Frontal cortex (tissue), 4 donors: Measurements from ENCODE around the gene CPED1. TPM values are rescaled to one million over a fixed set of nuclear protein-coding genes. Genes with fewer than 3 reads are reported as not detected.
"Not testable (repeated sequence)": the region's sequence is repeated elsewhere in the genome, so short reads cannot be mapped to it uniquely, and the experiment has no call there.

Experiments used
- DNase-seq, 2 donors: peaks; one replicate each; pipeline ENCODE4 v3.0.0; 2012; ENCODE audit warnings: low spot score in 2 of 2
- FAIRE-seq: peaks from 2 replicates; lab custom pipeline; 2012; peaks lifted over from hg19 to GRCh38; lab: Jason Lieb, UNC
- total RNA-seq: library from RNA; depleted of rRNA; stranded (reverse); fragments of >200 nt; gene quantifications from one replicate; pipeline ENCODE4 v1.2.3, GENCODE V29; 2014
- donor health status: control.
- donor health status: control.
- donor health status: control.

The CPED1 gene
- total RNA-seq, 1 donor from 2014 or later, result 3.3 TPM

- no peak for FAIRE-seq
Measured at GRCh38 chr7:120994512-120995410, 6.2 kb downstream of the CPED1 start.

GRCh38 chr7:120995654-120996053 lies 7.1 kb downstream of the CPED1 start:
- FAIRE-seq, result no peak
- DNase-seq, result no peak

More at GRCh38 chr7:120994512-120995410, 6.2 kb downstream of the CPED1 start:
- DNase-seq, result no peak

GRCh38 chr7:120996333-120996987 lies 7.9 kb downstream of the CPED1 start:
- FAIRE-seq, result no peak
- peak in 1 of 2 donors; percentile 12 for DNase-seq

GRCh38 chr7:120996988-120997345 lies 8.5 kb downstream of the CPED1 start:
- DNase-seq, result no peak
- no peak for FAIRE-seq

GRCh38 chr7:120997882-120998474 lies 9.5 kb downstream of the CPED1 start:
- FAIRE-seq, result no peak
- no peak for DNase-seq

- no peak for DNase-seq
- FAIRE-seq, result no peak
Measured at GRCh38 chr7:120998520-120998919, 10.0 kb downstream of the CPED1 start.

GRCh38 chr7:120998996-120999565 lies 10.6 kb downstream of the CPED1 start:
- no peak for DNase-seq
- FAIRE-seq, result no peak

GRCh38 chr7:121000081-121000983 lies 11.8 kb downstream of the CPED1 start:
- no peak for DNase-seq
- no peak for FAIRE-seq

GRCh38 chr7:121001234-121001906 lies 12.9 kb downstream of the CPED1 start:
- FAIRE-seq, result no peak
- no peak for DNase-seq

GRCh38 chr7:121002048-121002756 lies 13.7 kb downstream of the CPED1 start:
- no peak for FAIRE-seq
- DNase-seq, result no peak

GRCh38 chr7:121002757-121003200 lies 14.3 kb downstream of the CPED1 start:
- FAIRE-seq (no peak), DNase-seq (no peak)

GRCh38 chr7:121003986-121004685 lies 15.6 kb downstream of the CPED1 start:
- DNase-seq, result no peak

GRCh38 chr7:121005058-121005457 lies 16.5 kb downstream of the CPED1 start:
- not testable (repeated sequence) for DNase-seq, FAIRE-seq

More at GRCh38 chr7:121003986-121004685, 15.6 kb downstream of the CPED1 start:
- FAIRE-seq, result no peak

- DNase-seq, result no peak
- FAIRE-seq, result no peak
Measured at GRCh38 chr7:121005996-121006584, 17.6 kb downstream of the CPED1 start.

GRCh38 chr7:121006711-121007315 lies 18.3 kb downstream of the CPED1 start:
- no peak for FAIRE-seq

GRCh38 chr7:121008816-121009215 lies 20.3 kb downstream of the CPED1 start:
- FAIRE-seq (no peak), DNase-seq (no peak)

More at GRCh38 chr7:121006711-121007315, 18.3 kb downstream of the CPED1 start:
- no peak for DNase-seq

- no peak for FAIRE-seq
- DNase-seq, result no peak
Measured at GRCh38 chr7:121011401-121011800, 22.9 kb downstream of the CPED1 start.
